ENCODE data around the gene DUSP5.
A peak's percentile ranks its signal among the peaks of the same experiment; 100 is the strongest.

The DUSP5 gene

DNA sequence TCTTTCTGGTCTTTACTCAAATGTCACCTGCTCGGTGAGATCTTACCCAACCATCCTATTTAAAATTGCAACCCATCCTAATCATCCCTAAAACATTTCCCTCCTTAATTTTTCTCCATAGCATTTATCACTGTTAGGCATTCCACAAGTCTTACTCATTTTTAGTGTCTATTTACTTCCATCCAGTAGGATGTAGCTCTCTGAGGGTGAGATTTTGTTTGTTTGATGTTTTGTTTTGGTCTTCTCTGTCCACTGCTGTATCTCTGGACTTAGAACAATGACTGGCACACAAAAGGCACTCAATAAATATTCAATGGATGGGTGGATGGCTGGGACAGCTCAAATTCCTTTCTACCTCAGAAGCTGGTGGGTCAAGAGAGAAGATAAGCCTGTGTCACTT is 15.8 kb upstream of the DUSP5 start:
- no peak for DNase-seq

DNA sequence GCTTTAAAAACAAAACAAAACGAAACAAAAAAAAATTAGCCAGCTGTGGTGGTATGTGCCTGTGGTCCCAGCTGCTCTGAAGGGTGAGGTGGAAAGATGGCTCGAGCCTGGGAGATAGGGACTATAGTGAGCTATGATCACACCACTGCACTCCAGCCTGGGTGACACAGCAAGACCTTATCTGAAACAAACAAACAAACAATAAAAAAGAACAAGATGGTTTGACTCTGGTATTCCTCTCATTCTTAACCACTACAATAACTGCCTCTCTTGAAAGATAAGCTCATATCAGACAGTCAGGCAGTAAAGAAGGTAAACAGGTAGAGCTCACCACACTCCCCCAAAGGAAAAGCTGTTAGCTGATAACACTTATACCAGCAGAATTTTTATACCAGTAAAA is 14.1 kb upstream of the DUSP5 start:
- no peak for DNase-seq

DNA sequence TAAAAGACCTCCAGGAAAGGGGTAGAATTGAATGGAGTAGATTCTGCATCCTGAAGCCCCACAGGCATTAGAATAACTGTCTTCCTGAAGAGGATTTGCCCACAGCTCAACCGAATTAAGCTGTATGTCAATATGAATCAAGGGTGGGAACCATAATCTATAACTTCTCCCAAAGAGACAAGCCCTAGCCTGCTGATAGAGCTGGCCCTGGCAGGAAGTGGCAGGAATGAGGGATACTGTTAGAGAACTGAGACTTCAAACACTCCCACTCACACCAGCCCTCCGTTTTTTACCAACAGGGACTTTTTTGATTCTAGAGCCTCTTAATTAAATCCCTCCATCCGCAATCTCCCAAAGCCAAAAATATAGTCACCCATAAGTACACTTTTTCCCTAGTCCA is 12.2 kb upstream of the DUSP5 start:
- DNase-seq: no peak

DNA sequence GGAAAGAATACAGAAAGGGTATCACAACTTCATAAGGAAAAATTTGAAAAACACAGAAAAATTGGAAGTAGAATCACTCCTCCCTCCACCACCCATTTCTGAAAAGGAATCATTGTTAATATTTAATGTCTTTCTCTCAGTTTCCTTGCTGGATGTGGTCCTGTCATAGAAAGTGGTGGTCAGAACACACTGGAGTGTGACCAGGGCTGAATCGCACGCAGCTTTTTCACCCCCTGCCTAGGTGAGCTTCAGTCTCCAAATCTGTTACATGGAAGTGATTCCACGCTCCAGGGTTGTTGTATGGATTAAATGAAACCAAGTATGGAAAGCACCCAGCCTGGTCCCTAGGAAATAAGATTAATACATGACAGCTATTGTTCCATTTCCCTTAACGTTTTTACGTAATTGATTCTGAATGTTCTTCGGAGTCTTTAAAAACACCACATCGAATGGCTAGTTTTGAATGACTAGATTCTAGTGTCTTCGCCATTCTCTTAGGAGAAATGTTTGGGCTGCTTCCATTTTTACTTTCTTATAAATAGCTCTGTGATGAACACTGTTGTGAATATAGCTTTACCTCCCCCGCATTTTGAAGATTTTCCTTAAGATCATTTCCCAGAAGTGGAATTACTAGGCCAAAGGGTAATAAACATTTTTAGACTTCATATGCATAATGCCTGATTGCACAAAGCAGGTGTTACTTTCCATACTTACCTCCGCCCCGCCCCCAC is 10.9 kb upstream of the DUSP5 start:
- DNase-seq: no peak

- DNase-seq: no peak
Observed at GRCh38 chr10:110487411-110488331, 10.0 kb upstream of the DUSP5 start.

DNA sequence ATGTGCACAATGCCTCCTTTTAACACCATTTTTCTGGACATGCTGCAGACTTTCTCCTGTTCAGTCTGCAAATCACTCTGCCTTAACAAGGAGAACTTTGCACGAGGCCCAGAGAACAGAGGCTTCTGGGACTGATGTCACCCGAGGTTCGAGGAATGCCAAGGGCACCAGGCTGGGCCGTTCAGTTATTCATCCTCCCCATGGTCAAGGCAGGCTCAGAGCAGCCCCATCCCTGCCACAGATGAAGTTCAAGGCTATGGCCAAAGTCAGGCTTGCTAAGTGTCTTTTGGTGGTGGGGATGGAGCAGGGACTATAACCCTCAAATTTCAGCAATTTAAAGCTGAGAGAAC is 9.4 kb upstream of the DUSP5 start:
- no peak for DNase-seq

DNA sequence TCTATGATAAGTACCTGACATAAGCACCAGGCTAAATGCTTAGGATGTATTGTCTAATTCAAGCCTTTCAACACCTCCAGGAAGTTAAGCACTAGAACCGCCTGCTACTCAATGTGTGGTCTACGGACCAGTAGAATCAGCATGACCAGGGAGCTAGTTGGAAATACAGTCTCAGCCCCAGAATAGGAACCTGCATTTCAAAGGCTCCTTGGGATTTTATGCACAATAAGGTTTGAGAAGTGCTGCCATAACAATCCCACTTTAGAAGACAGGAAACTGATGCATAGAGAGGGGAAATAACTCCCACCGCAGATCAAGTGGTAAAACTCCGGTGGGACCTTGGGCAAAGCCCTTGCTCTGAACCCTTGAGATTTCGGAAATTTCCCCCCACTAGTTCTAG is 8.8 kb upstream of the DUSP5 start:
- no peak for DNase-seq

GRCh38 chr10:110490640-110491039 is 7.1 kb upstream of the DUSP5 start:
- no peak for DNase-seq

DNA sequence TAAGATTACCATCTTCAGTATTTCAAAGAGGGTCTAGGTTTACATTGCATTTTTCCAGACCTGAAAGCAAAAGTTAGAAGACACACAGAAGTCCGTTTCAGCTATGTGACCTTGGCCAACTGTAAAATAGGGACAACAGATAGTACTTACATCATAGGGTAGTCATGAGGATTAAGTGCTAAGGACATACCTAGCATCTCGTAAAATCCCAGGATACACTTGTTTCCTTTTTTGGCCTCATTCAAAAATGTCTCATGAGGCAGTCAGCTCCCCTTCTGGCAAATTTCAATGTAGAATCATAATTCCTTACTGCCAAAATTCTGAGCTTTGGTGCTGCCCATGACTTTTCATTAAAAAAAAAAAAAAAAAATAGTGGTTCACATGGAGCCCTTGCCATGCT is 6.4 kb upstream of the DUSP5 start:
- no peak for DNase-seq

- no peak for DNase-seq
Observed at GRCh38 chr10:110492069-110492822, 5.5 kb upstream of the DUSP5 start.

DNA sequence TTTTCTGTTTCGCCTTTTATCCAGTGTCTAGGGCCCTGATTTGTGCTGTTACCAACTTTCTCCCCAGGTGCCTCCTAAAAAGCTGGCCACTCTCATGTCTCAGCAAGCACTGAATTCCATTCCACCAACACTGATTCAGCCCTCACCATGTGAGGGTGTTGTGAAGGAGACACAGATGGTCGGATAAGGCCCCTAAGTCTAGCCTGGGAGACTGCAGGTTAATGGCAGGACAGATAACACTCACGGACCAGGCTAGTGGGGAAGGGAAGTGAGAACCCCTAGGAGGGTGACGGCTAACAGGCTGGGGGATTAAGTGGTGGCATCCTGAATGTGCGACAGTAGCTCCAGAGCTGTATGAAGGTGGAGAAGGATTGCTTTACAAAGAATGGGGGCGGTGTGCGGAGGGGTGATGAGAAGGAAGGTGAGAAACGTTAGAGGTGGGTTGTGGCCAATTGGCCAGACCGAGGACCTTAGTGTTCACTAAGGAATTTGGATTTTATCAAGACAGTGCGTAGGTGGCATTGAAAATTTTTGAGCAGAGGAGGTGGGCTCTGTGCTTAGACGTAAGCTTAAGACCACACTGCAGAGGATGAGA is 3.8 kb upstream of the DUSP5 start:
- DNase-seq: no peak

DNA sequence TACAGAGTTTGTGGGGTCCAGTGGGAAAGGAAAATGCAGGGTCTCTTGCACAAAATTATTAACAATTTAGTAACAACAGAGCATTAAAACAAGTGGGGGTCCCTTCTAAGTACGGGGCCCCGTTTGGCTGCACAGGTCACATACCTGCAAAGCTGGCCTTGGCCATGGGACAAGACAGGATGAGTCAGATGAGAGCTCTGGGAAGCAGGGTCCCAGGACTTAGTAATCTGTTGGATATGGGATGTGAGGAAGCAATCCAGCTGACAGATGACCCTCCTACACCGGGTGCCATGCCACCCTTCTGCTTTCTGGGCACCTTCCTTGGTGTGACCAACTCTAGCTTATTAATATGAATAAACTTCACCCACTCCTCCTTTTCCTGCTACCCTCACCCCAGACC is 3.2 kb upstream of the DUSP5 start:
- no peak for DNase-seq

DNA sequence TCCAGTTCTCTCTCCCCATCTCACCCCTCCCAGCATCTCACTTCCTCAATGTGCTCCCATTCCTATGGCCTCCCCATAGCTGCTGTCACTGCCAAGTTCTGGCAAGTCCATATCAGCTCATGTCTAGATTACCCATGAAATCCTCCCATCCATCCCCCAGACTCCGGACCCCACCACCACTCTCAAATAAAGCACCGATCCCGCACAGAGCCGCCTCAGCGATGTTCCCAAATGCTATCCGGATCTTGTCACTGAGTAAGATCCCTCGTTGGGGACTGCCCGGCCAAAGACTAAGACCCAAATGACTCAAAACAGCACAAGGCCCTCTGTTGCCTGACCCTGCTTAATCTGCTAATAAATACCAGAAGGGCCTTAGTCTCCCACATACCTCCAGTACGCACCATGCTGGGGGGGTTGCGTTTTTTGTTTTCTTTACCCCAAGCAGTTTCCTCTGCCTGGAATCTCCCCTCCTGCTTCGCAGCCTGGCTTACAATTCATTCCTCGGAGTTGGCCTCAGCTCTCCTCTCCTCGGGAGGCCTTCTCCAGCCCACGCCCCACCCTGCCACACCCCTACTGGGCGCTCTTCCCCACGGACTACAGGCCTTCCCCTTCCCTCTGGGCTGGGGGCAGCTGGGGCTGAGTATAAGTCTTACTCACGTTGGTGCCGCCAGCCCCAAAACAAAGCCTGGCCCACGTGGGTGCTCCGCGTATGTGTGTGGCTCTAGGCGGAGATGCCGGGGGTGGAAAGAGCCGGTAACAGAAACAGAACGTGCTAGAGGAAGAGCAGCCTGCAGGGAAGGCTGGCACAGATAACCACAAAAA is 1.8 kb upstream of the DUSP5 start:
- DNase-seq: peak in 1 of 2 donors; percentile 55

DNA sequence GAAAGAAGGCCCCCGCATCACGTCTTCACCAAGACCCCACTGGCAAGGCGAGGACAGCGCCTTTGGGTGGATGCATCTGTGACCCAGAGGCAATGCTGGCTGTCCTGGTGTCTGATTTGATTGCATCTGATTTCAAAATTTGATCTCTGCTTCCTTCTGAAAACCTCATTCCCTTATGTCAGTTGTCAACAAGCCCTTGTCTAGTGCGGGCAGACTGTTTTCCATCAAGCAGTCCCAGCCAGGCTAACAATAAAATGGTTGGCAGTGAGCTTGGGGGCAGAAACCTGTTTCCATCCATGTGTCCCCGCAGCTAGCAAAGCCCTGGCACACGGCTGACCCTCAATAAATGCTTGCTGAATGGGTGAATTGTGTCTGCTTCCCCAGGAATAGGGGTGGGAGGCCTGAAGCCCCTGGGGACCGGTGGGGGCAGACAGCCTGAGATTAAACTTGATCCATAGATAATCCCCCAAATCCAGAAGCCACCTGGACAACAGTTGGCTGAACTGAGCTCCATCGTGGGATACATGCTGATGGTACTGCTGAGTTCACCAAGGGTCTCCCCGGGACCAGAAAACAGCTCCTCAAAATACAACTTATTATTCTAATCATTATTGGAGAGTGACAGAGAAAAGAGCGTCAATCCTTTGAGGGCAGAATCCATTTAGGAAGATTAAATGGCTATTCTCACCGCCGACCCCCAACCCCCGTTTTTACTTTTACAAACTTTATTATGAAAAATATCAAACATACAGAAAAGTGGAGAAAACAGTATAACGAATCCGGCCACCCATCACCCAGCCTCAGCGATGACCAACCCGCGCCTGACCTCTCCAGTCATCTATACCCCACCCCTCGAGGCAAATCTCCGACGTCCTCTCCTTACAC is 912 bp upstream of the DUSP5 start:
- no peak for DNase-seq

- peak; percentile 56 to 71 for DNase-seq
Observed at GRCh38 chr10:110498087-110498981, 627 bp downstream of the DUSP5 start.

DNA sequence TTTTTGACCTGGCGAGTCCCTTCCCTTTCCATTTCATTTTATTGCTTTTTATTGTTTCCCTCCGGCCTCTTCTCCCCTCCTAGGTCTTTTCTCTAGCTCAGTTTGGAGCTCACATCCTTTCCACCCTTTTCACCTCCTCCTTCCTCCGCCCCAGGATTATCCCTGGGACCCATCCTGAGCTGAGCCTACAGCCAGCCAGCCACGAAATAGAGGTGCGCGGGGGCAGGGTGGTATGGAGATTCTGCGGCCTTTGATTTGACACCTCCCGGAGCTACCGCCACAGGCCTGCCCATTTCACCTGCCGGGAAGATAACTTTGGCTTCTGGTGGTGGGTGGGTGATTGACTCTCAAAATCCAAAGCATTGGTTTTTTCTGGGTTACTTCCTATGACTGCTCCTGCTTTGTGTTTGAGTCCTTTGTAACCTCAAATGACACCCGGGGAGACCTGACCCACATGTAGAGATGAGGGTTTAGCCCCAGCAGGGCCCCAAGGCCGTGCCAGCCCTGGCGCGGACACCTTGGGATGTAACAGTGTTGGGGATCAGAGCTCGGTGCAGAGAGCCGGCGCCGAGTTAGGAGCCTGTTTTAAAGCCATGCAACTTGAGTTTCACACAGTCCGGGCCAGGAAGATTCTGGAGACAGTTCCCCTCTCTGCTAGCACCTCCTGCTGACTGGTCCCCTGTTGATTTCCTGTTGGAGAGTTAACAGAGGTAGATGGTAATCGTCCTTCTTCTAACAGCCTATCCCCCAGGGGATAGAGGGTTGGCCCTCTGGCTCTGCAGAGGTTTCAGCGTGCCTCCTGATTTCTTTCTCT is 1.5 kb downstream of the DUSP5 start:
- peak; percentile 45 to 73 for DNase-seq

GRCh38 chr10:110499796-110500514 is 2.2 kb downstream of the DUSP5 start:
- no peak for DNase-seq

DNA sequence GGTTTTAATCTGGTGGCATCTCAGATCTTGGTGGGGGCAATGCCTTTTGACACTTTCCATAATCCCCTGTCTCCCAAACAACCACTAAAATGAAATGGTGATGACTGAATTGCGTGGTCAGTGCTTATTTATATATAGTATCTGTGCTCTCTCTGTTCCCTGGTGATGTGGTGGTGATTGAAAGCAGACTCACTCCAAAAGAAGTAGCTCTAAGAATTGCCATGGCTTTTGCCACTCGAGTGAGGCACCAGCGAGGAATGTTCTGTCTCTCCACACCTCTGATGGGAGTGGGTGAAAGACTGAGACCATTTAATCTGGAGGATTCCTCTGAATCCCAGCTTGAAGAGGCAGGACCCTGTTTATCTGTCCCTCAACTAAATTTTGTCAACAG is 2.8 kb downstream of the DUSP5 start:
- no peak for DNase-seq

All from CD4-positive, alpha-beta T cell treated with Interferon alpha-2 for 1 hour (primary cell).